GM18951 (cell line): ENCODE measurements around the gene RBM15B.

ENCODE experiments used
- POLR2A ChIP-seq: IDR thresholded peaks from 4 replicates; pipeline ENCODE4 v1.6.1; 2011; ENCODE audit warnings: mild to moderate bottlenecking; ENCODE audit not compliant: insufficient read length, insufficient read depth; ENCODE audit errors: extremely low read depth
- in situ Hi-C: fragments of 300-500 bp; cut with MboI; formaldehyde crosslinking; loops from one replicate; pipeline ENCODE4 v1.12.0; 2022; ENCODE audit warnings: low sequenced_read_pairs, mixed read lengths, inconsistent platforms; ENCODE audit not compliant: unreplicated experiment

RBM15B gene

GRCh38 chr3:51392355-51393133, 1.5 kb downstream of the RBM15B start:
- in situ Hi-C loops, result loop anchor here (25.0 kb wide), 1 partner anchor 780 kb away; the partner anchor contains the start of genes CISH and MAPKAPK3

GRCh38 chr3:51393134-51393495, 2.0 kb downstream of the RBM15B start:
- no peak for TF ChIP-seq POLR2A
- in situ Hi-C loops, result loop anchor here (25.0 kb wide), 1 partner anchor 781 kb away; the partner anchor contains the start of genes CISH and MAPKAPK3

More at GRCh38 chr3:51392355-51393133, 1.5 kb downstream of the RBM15B start:
- TF ChIP-seq POLR2A, result no peak

GRCh38 chr3:51393564-51393963, 2.5 kb downstream of the RBM15B start:
- in situ Hi-C loops, result loop anchor here (25.0 kb wide), 1 partner anchor 781 kb away; the partner anchor contains the start of genes CISH and MAPKAPK3
- no peak for TF ChIP-seq POLR2A

- in situ Hi-C loops, result loop anchor here (25.0 kb wide), 1 partner anchor 782 kb away; the partner anchor contains the start of genes CISH and MAPKAPK3
- no peak for TF ChIP-seq POLR2A
These were observed 3.5 kb downstream of the RBM15B start for GRCh38 chr3:51394541-51394940.

GRCh38 chr3:51395493-51396213, 4.6 kb downstream of the RBM15B start:
- in situ Hi-C loops, result loop anchor here (25.0 kb wide), 1 partner anchor 783 kb away; the partner anchor contains the start of genes CISH and MAPKAPK3
- TF ChIP-seq POLR2A, result no peak

GRCh38 chr3:51396401-51396800, 5.3 kb downstream of the RBM15B start:
- no peak for TF ChIP-seq POLR2A
- in situ Hi-C loops, result loop anchor here (25.0 kb wide), 1 partner anchor 784 kb away; the partner anchor contains the start of genes CISH and MAPKAPK3

GRCh38 chr3:51397392-51397791, 6.3 kb downstream of the RBM15B start:
- in situ Hi-C loops, result loop anchor here (25.0 kb wide), 1 partner anchor 785 kb away; the partner anchor contains the start of genes CISH and MAPKAPK3
- no peak for TF ChIP-seq POLR2A

- in situ Hi-C loops, result loop anchor here (25.0 kb wide), 1 partner anchor 786 kb away; the partner anchor contains the start of genes CISH and MAPKAPK3
These were observed 7.7 kb downstream of the RBM15B start for GRCh38 chr3:51398595-51399310.

GRCh38 chr3:51400166-51400565, 9.1 kb downstream of the RBM15B start:
- no peak for TF ChIP-seq POLR2A
- in situ Hi-C loops, result no loop called here

More at GRCh38 chr3:51398595-51399310, 7.7 kb downstream of the RBM15B start:
- TF ChIP-seq POLR2A, result no peak

- no peak for TF ChIP-seq POLR2A
These were observed 10.7 kb downstream of the RBM15B start for GRCh38 chr3:51401735-51402134.

GRCh38 chr3:51403675-51404074, 12.6 kb downstream of the RBM15B start:
- in situ Hi-C loops, result no loop called here
- no peak for TF ChIP-seq POLR2A

More at GRCh38 chr3:51401735-51402134, 10.7 kb downstream of the RBM15B start:
- in situ Hi-C loops, result no loop called here

- TF ChIP-seq POLR2A, result no peak
- in situ Hi-C loops, result no loop called here
These were observed 16.9 kb downstream of the RBM15B start for GRCh38 chr3:51408021-51408420.

- no peak for TF ChIP-seq POLR2A
- in situ Hi-C loops, result no loop called here
These were observed 17.7 kb downstream of the RBM15B start for GRCh38 chr3:51408813-51409212.

- in situ Hi-C loops, result no loop called here
- no peak for TF ChIP-seq POLR2A
These were observed 31.1 kb downstream of the RBM15B start for GRCh38 chr3:51422211-51422610.
